Stomach (tissue), 4 donors: Measurements from ENCODE around the gene ATP1A1.

ENCODE experiments used
- EP300 ChIP-seq: sonication (generic); formaldehyde crosslinking; IDR thresholded peaks from one replicate; pipeline ENCODE4 v1.6.1; 2017; ENCODE audit warnings: antibody characterized with exemption
- POLR2A ChIP-seq, 4 donors: fragments of 450-650 bp; IDR thresholded peaks; one replicate each; pipeline ENCODE4 v1.6.1; 2016; ENCODE audit warnings: antibody characterized with exemption in 4 of 4, control low read depth in 2 of 4, mild to moderate bottlenecking in 1 of 4, moderate library complexity in 1 of 4
- POLR2AphosphoS5 ChIP-seq, 3 donors: sonication (generic); formaldehyde crosslinking; IDR thresholded peaks; one replicate each; pipeline ENCODE4 v1.6.1; 2016; ENCODE audit warnings: antibody characterized with exemption in 3 of 3
- TF ChIP-seq, protein P1 (sequence below), 7 experiments: fragments of 450-650 bp in 4 of 7; fragments of 200-600 bp in 3 of 7; sonication (generic) in 3 of 7; IDR thresholded peaks; one replicate each; pipeline ENCODE4 v1.5.1; 2016 to 2019; ENCODE audit warnings: antibody characterized with exemption in 7 of 7, control low read depth in 2 of 7, mild to moderate bottlenecking in 1 of 7

DNA sequence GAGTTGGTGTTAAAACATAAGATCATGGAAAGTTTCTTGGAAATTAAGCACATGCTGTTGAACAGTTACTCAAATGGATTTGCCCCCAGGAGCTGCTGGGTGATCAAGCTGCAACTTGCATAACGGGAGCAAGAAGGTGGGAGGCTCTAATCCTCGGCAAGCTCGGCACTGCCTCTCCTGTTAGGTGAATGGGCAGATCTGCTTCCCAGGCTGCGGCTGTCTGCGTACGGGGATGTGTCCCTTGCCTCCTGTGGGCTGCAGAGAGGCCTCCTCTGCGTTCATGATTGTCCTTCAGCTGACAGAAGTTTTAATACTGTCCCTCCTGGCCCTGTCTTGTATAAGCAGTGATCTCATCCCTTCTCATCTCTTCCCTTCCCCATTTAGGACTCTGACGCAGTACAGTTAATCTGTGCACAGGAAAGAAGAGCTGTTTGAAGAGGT is 36.7 kb downstream of the ATP1A1 start:
- TF ChIP-seq, protein P1, sequence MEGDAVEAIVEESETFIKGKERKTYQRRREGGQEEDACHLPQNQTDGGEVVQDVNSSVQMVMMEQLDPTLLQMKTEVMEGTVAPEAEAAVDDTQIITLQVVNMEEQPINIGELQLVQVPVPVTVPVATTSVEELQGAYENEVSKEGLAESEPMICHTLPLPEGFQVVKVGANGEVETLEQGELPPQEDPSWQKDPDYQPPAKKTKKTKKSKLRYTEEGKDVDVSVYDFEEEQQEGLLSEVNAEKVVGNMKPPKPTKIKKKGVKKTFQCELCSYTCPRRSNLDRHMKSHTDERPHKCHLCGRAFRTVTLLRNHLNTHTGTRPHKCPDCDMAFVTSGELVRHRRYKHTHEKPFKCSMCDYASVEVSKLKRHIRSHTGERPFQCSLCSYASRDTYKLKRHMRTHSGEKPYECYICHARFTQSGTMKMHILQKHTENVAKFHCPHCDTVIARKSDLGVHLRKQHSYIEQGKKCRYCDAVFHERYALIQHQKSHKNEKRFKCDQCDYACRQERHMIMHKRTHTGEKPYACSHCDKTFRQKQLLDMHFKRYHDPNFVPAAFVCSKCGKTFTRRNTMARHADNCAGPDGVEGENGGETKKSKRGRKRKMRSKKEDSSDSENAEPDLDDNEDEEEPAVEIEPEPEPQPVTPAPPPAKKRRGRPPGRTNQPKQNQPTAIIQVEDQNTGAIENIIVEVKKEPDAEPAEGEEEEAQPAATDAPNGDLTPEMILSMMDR (IDR thresholded peaks at IDR 0.05): no peak
- TF ChIP-seq EP300: no peak
- TF ChIP-seq POLR2A (IDR thresholded peaks at IDR 0.05): no peak
- TF ChIP-seq POLR2AphosphoS5 (IDR thresholded peaks at IDR 0.05): no peak
